HEK293 (cell line): ENCODE results near the gene SUGP1.
A peak's percentile ranks its signal among the peaks of the same experiment; 100 is the strongest.

Experiments used
- CTCF ChIA-PET: fragments of 350-600 bp; formaldehyde crosslinking; extraction: SDS; loops from one replicate; lab custom pipeline; 2021; ENCODE audit warnings: antibody characterized with exemption; lab: Yijun Ruan, JAX
- POLR2A ChIA-PET: fragments of 300-600 bp; formaldehyde crosslinking; extraction: SDS; loops from one replicate; lab custom pipeline; 2020; ENCODE audit warnings: antibody characterized with exemption, inconsistent platforms; lab: Yijun Ruan, JAX
- H3K27ac ChIP-seq: fragments of 200-500 bp; sonication (Bioruptor generic); 2 replicates; pipeline ENCODE4 v1.5.1; 2014; ENCODE audit warnings: low read depth, low read length, control low read depth, inconsistent platforms; ENCODE audit errors: extremely low read depth
- H3K36me3 ChIP-seq, 2 experiments: fragments of 200-500 bp in 1 of 2; sonication (Bioruptor generic) in 1 of 2; 1 replicate in 1 of 2; 2 replicates in 1 of 2; pipeline ENCODE4 v1.5.1; 2014 to 2017; ENCODE audit warnings: inconsistent platforms in 2 of 2, low read length in 2 of 2; ENCODE audit not compliant: control insufficient read depth in 2 of 2, insufficient read depth in 1 of 2
- H3K4me1 ChIP-seq: fragments of 200-500 bp; sonication (Bioruptor generic); 2 replicates; pipeline ENCODE4 v1.5.1; 2014; ENCODE audit warnings: mild to moderate bottlenecking, low read length, inconsistent platforms; ENCODE audit not compliant: control insufficient read depth, insufficient read depth
- H3K4me3 ChIP-seq: 2 replicates; pipeline ENCODE4 v1.5.1; 2011; ENCODE audit warnings: low read depth, mild to moderate bottlenecking, control low read depth, low read length, moderate library complexity
- H3K9me3 ChIP-seq: fragments of 200-500 bp; sonication (Bioruptor generic); 2 replicates; pipeline ENCODE4 v1.5.1; 2014; ENCODE audit warnings: low read depth, low read length, inconsistent platforms; ENCODE audit not compliant: control insufficient read depth, insufficient read depth
- ZFP41 ChIP-seq: fragments of 450-650 bp; formaldehyde crosslinking; IDR thresholded peaks from 2 replicates; pipeline ENCODE4 v1.5.1; 2016; ENCODE audit warnings: missing biosample characterization, missing genetic modification characterization, borderline replicate concordance
- ZNF19 ChIP-seq: fragments of 450-650 bp; formaldehyde crosslinking; IDR thresholded peaks from 2 replicates; pipeline ENCODE4; 2016; ENCODE audit warnings: missing biosample characterization, missing genetic modification characterization, low read depth
- ZNF202 ChIP-seq: fragments of 450-650 bp; formaldehyde crosslinking; IDR thresholded peaks from 2 replicates; pipeline ENCODE4 v1.5.1; 2016; ENCODE audit warnings: missing biosample characterization, missing genetic modification characterization, borderline replicate concordance
- ZNF626 ChIP-seq: fragments of 450-650 bp; sonication (Bioruptor Pico); formaldehyde crosslinking; IDR thresholded peaks from 2 replicates; pipeline ENCODE4 v1.5.1; 2018; ENCODE audit warnings: missing biosample characterization, missing genetic modification characterization, inconsistent platforms
- TF ChIP-seq, protein P1 (sequence below): fragments of 450-650 bp; formaldehyde crosslinking; IDR thresholded peaks from 2 replicates; pipeline ENCODE4 v1.5.1; 2016; ENCODE audit warnings: missing biosample characterization, missing genetic modification characterization
- TF ChIP-seq, protein P2 (sequence below): fragments of 450-650 bp; formaldehyde crosslinking; IDR thresholded peaks from 2 replicates; pipeline ENCODE4 v1.5.1; 2016; ENCODE audit warnings: missing biosample characterization, missing genetic modification characterization
- TF ChIP-seq, protein P3 (sequence below): fragments of 450-650 bp; formaldehyde crosslinking; IDR thresholded peaks from 2 replicates; pipeline ENCODE4 v1.5.1; 2016; ENCODE audit warnings: missing biosample characterization, missing genetic modification characterization

SUGP1 gene

DNA sequence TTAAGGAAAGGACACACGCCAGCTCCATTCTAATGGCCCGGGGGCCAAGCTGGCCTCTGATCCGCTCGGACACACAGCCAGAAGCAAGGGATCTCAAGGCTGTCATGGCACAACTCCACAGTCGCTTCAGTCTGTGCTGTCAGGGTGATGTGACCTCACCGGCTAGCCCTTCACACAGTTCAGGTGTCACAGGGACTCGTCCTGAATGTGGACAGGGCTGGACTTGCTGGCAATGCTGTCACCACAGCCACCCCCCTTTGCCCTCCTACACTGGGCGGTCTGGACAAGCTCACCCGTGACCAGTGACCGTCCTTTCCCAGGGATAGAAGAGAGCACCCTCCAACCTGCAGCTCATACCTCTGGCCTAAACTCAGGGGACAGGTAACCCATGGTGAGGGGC lies 15.2 kb downstream of the SUGP1 start (continued):
- no peak for TF ChIP-seq ZNF626 (tag by site-specific recombination)

DNA sequence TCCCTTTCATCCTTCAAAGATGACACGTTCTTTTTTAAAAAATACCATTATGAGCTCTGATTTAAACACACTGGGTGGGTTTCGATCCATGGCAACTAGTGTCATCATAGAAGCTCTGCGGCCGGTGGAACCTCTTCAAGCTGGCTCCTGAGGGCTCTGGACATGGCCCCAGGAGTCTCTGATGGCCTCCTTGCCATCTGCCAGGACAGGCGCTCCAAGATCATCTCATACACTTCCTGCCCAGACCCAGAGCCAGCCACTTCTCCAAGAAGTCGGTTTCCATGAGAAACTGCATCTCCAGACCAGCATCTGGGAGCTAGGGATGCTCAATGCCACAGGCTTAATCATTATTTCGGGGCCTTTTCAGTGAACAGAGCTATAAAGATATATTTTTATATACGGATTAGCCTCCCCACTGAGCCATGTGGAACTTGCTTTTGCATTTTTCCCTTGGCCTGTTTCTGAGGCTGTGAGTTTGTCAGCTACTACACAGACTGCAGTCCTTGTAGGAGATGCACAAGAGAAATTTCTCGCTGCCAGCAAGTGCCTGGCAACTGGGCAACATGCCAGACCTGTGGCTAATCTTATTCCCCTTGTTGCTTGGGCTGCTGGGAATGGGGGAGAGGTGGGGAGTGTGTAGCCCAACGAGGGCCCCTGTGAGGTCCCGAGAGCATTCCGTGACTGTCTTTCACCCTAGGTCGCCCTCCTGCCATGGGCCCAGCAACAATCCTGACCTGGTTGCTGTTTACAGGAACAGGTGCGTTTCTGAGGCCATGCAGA lies 15.9 kb downstream of the SUGP1 start:
- Histone ChIP-seq H3K4me3 (no peak overlapping the region), H3K4me1 (no peaks in the 10 kb centered on the region), H3K27ac (0 out of 2 replicates have a peak overlapping the region, but pooled peaks have one; percentile 9), H3K36me3 (peaks cover 16 to 95% of the 10 kb centered on the region in 2 experiments; a peak in 2 of 3 replicates)
- ChIA-PET CTCF (interaction anchor here (1.6 kb wide), 1 partner anchor 11 kb away, joined by 3 read pairs; no protein-coding TSS in a partner anchor), POLR2A (interaction anchor here (1.1 kb wide), 1 partner anchor 11 kb away, joined by 4 read pairs; no protein-coding TSS in a partner anchor)
- TF ChIP-seq ZNF19 (tag by site-specific recombination): no peak
- TF ChIP-seq, protein P1, sequence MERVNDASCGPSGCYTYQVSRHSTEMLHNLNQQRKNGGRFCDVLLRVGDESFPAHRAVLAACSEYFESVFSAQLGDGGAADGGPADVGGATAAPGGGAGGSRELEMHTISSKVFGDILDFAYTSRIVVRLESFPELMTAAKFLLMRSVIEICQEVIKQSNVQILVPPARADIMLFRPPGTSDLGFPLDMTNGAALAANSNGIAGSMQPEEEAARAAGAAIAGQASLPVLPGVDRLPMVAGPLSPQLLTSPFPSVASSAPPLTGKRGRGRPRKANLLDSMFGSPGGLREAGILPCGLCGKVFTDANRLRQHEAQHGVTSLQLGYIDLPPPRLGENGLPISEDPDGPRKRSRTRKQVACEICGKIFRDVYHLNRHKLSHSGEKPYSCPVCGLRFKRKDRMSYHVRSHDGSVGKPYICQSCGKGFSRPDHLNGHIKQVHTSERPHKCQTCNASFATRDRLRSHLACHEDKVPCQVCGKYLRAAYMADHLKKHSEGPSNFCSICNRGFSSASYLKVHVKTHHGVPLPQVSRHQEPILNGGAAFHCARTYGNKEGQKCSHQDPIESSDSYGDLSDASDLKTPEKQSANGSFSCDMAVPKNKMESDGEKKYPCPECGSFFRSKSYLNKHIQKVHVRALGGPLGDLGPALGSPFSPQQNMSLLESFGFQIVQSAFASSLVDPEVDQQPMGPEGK (tag by site-specific recombination): no peak
- TF ChIP-seq, protein P2, sequence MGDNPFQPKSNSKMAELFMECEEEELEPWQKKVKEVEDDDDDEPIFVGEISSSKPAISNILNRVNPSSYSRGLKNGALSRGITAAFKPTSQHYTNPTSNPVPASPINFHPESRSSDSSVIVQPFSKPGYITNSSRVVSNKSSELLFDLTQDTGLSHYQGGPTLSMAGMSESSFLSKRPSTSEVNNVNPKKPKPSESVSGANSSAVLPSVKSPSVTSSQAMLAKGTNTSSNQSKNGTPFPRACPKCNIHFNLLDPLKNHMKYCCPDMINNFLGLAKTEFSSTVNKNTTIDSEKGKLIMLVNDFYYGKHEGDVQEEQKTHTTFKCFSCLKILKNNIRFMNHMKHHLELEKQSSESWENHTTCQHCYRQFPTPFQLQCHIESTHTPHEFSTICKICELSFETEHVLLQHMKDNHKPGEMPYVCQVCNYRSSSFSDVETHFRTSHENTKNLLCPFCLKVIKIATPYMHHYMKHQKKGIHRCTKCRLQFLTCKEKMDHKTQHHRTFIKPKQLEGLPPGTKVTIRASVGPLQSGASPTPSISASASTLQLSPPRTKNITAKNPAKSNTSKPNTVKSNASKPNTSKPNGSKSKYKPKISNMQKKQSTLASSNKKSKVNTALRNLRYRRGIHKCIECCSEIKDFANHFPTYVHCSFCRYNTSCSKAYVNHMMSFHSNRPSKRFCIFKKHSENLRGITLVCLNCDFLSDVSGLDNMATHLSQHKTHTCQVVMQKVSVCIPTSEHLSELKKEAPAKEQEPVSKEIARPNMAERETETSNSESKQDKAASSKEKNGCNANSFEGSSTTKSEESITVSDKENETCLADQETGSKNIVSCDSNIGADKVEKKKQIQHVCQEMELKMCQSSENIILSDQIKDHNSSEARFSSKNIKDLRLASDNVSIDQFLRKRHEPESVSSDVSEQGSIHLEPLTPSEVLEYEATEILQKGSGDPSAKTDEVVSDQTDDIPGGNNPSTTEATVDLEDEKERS (tag by site-specific recombination): no peak
- TF ChIP-seq, protein P3, sequence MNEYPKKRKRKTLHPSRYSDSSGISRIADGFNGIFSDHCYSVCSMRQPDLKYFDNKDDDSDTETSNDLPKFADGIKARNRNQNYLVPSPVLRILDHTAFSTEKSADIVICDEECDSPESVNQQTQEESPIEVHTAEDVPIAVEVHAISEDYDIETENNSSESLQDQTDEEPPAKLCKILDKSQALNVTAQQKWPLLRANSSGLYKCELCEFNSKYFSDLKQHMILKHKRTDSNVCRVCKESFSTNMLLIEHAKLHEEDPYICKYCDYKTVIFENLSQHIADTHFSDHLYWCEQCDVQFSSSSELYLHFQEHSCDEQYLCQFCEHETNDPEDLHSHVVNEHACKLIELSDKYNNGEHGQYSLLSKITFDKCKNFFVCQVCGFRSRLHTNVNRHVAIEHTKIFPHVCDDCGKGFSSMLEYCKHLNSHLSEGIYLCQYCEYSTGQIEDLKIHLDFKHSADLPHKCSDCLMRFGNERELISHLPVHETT (tag by site-specific recombination): no peak
- TF ChIP-seq, all 188 proteins: peak for 0
- H3K9me3 ChIP-seq: no peaks in the 10 kb centered on the region

DNA sequence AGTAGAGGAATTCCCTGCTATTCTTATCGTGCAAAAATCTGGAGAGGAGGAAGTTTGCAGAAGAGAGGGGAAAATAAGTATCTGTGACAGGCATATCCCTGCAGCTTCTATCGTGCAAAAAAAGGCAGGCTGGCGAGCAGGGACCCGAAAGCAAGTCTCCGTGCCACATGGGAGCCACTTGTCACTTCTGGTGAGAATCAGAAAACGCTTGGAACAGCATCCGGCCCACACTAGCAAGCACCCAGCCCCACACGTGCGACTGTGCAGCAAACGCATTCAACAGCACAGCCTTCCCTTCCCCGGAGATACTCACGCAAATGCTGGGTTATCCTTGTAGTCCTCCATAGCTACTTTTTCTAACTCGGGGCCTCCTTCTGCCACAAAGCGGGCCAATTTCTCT lies 16.9 kb downstream of the SUGP1 start:
- no peaks in the 10 kb centered on the region for H3K9me3 ChIP-seq
- TF ChIP-seq ZNF202 (tag by site-specific recombination): no peak
- TF ChIP-seq, protein P2 (tag by site-specific recombination): no peak
- no peak for TF ChIP-seq ZFP41 (tag by site-specific recombination)
- TF ChIP-seq, all 188 proteins: peak for 0
- Histone ChIP-seq H3K36me3 (peaks cover 12 to 91% of the 10 kb centered on the region in 2 experiments; a peak in 2 of 3 replicates), H3K4me1 (no peaks in the 10 kb centered on the region), H3K4me3 (no peak overlapping the region), H3K27ac (no peak overlapping the region)
- POLR2A ChIA-PET: no interaction called here
- CTCF ChIA-PET: interaction anchor here (0.7 to 1.6 kb wide), 2 partner anchors 12 to 39 kb away, joined by 3 read pairs; no protein-coding TSS in a partner anchor
